Endothelial cell (in vitro differentiated cells): ENCODE measurements around the gene SMNDC1. TPM values are rescaled to one million over a fixed set of nuclear protein-coding genes. Genes with fewer than 3 reads are reported as not detected.

Experiments
- DNase-seq: peaks from one replicate; pipeline ENCODE4 v3.0.0; 2021; ENCODE audit warnings: low spot score
- H3K27ac Mint-ChIP-seq: one replicate; pipeline ENCODE4 v1.8.0; 2021; ENCODE audit warnings: mixed read lengths, inconsistent platforms; ENCODE audit not compliant: unreplicated experiment
- H3K27me3 Mint-ChIP-seq: one replicate; pipeline ENCODE4 v1.8.0; 2021; ENCODE audit warnings: mild to moderate bottlenecking, moderate library complexity, mixed read lengths, inconsistent platforms; ENCODE audit not compliant: unreplicated experiment
- H3K36me3 Mint-ChIP-seq: one replicate; pipeline ENCODE4 v1.8.0; 2021; ENCODE audit warnings: mild to moderate bottlenecking, low read depth, mixed read lengths, inconsistent platforms; ENCODE audit not compliant: unreplicated experiment
- H3K4me1 Mint-ChIP-seq: one replicate; pipeline ENCODE4 v1.8.0; 2021; ENCODE audit warnings: mild to moderate bottlenecking, mixed read lengths, inconsistent platforms; ENCODE audit not compliant: unreplicated experiment
- H3K4me3 Mint-ChIP-seq: one replicate; pipeline ENCODE4 v1.8.0; 2021; ENCODE audit warnings: mild to moderate bottlenecking, mixed read lengths, inconsistent platforms; ENCODE audit not compliant: unreplicated experiment
- H3K9me3 Mint-ChIP-seq: one replicate; pipeline ENCODE4 v1.8.0; 2021; ENCODE audit warnings: mixed read lengths, inconsistent platforms; ENCODE audit not compliant: unreplicated experiment
- total RNA-seq: library from RNA; stranded (reverse); fragmentation: NEBNext Ultra II Directional; extraction: Animal tissue kit (Norgen Biotek cat#: 25700); gene quantifications from one replicate; pipeline ENCODE4 v1.2.1, GENCODE V29; 2021; ENCODE audit not compliant: unreplicated experiment
- TF ChIP-seq, protein P1 (sequence below): fragments of 200-600 bp; sonication (generic); IDR thresholded peaks from one replicate; pipeline ENCODE4 v1.5.0; 2021; ENCODE audit warnings: antibody characterized with exemption; ENCODE audit not compliant: unreplicated experiment

The SMNDC1 gene
- total RNA-seq, 1 donor from 2014 or later: 35.4 TPM

DNA sequence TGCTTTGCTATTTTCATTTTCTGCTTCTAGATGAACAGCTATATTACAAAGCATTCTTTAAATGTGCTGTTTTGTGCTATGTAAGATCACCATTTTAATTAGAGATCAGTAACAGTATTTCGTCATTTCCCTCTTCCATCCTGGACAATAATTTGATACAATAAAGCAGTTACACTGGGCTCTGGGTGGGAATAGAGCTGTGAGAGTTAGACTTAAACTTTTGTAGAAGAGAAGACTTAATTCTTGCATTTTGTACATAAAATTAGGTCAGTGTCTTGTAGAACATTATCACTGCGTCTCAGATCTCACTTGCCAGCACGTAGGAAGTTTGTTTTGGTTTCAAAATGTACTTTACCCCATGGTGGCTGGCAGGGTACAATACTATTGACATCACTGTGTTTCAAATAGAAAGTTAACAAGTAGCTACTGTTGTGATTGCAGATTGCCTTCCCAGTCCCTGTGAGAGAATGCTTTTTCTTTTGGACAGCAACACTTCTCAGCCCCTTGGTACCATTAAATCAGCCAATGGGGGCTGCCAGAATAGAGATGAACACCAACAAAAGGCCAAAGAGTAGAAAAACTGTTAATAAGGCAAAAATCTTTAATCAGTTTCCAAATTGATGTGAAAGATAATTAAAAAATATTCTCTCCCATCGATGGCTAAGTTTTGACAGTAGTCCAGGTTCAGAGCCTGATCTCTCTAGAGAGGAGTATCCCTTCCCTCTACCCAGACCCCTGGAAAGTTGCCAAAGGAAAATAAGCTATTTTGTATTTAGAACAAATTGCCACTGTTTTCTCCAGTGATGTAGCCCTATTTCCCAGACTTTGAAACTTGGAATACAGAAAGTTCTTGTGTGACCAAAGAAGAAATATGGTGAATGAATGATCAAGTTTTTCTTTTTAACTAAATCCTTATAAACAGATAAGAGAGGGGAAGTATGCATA, 35.1 kb downstream of the SMNDC1 start:
- Mint-ChIP-seq H3K27ac (no peak overlapping the region), H3K4me1 (peaks cover 3% of the 10 kb centered on the region), H3K9me3 (no peaks in the 10 kb centered on the region), H3K36me3 (no peaks in the 10 kb centered on the region), H3K4me3 (no peak overlapping the region), H3K27me3 (no peaks in the 10 kb centered on the region)
- DNase-seq: no peak
- TF ChIP-seq, protein P1, sequence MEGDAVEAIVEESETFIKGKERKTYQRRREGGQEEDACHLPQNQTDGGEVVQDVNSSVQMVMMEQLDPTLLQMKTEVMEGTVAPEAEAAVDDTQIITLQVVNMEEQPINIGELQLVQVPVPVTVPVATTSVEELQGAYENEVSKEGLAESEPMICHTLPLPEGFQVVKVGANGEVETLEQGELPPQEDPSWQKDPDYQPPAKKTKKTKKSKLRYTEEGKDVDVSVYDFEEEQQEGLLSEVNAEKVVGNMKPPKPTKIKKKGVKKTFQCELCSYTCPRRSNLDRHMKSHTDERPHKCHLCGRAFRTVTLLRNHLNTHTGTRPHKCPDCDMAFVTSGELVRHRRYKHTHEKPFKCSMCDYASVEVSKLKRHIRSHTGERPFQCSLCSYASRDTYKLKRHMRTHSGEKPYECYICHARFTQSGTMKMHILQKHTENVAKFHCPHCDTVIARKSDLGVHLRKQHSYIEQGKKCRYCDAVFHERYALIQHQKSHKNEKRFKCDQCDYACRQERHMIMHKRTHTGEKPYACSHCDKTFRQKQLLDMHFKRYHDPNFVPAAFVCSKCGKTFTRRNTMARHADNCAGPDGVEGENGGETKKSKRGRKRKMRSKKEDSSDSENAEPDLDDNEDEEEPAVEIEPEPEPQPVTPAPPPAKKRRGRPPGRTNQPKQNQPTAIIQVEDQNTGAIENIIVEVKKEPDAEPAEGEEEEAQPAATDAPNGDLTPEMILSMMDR: no peak

DNA sequence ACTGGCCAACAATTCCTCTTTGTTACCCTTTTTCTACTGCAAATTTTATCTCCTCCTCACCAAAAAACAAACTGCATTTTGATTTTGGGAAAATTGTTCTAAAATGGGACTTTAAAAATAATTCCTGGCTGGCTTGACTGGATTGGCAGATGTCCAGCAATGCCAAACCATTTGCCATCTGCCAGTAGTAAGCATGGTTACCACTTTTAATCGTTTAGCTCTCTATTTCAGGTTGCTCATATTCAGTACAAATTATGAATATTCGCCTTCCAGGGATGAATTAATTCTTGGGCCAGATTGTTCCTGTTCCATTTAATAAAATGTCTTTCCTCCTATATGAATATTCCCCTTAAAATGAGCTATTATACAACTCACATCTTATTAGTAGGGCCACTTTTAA, 35.7 kb downstream of the SMNDC1 start:
- Mint-ChIP-seq H3K4me3 (no peak overlapping the region), H3K27me3 (no peaks in the 10 kb centered on the region), H3K4me1 (peaks cover 3% of the 10 kb centered on the region)

DNA sequence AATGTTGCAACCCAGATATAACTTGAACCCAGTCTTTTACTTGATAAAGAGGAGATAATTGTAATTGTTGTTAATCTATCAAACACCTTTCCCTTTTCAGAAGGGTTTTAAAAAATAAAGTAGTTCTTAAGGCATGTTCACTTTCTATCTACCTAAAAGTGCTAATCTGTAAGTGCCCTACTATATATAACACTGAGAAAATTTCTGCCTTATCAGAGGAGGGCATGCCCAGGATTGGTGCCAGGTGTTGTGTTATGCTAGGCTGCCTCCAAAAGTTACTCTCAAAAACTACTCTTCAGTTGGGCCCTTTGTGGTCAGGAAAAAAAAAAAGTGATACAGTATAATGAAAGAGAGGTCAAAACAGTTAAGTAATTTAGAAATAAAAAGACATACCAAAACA, 36.3 kb downstream of the SMNDC1 start:
- no peak overlapping the region for H3K27ac Mint-ChIP-seq
- TF ChIP-seq, protein P1: no peak
- no peaks in the 10 kb centered on the region for H3K9me3 Mint-ChIP-seq
- no peak overlapping the region for H3K4me3 Mint-ChIP-seq
- H3K27me3 Mint-ChIP-seq: no peaks in the 10 kb centered on the region
- H3K36me3 Mint-ChIP-seq: no peaks in the 10 kb centered on the region
- H3K4me1 Mint-ChIP-seq: peaks cover 3% of the 10 kb centered on the region
- DNase-seq: no peak

More for the DNA sequence above, 35.7 kb downstream of the SMNDC1 start:
- Mint-ChIP-seq H3K36me3 (no peaks in the 10 kb centered on the region), H3K27ac (no peak overlapping the region), H3K9me3 (no peaks in the 10 kb centered on the region)
- TF ChIP-seq, protein P1: no peak
- DNase-seq: no peak

DNA sequence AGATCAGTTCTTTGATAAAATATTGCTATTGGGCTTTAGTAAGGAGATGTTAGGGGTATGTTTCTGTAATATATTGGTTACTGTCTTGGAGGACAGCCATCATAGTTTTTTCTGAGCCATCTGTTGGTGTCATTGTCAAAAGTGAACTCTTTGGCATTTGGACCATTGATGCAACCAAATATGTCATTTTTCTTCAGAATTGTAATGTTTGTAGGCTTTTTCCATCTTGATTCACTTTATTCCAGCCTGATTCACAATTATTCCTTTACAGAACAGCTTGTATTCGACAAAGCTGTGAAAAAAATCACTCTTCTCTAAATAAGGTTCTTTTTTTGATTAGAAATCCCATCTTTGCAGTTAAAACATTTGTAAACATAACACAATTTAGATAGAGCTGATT, 37.4 kb downstream of the SMNDC1 start:
- Mint-ChIP-seq H3K27ac (no peak overlapping the region), H3K27me3 (no peaks in the 10 kb centered on the region), H3K4me1 (peaks cover 3% of the 10 kb centered on the region), H3K9me3 (no peaks in the 10 kb centered on the region), H3K36me3 (no peaks in the 10 kb centered on the region), H3K4me3 (no peak overlapping the region)
- TF ChIP-seq, protein P1: no peak
- no peak for DNase-seq

DNA sequence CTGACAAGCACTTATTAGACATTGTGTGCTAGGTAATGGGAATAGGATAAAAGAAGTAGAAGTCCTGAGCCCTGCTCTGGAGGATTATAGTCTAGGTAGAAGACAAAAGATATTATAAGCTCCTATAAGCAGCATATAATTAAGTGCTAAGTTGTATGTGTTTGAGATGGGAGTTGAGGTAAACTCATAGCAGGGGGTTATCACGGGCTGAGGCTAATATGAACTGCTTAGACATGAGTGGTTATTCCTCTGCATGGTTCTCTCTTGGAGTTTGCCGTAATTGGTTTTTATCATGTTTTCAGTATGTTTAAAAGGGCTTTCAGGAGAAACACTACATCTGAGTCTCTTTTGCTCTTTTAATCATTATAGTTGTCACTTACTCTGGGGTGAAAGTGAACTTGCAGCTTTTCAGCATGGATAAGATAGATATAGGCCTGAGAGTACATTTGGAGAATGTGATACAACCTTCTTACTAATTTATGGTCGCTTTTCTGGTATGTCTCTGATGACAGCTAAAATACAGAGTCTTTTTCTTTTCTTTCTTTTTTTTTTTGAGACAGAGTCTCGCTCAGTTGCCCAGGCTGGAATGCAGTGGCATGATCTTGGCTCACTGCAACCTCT, 39.0 kb downstream of the SMNDC1 start:
- TF ChIP-seq, protein P1: no peak
- Mint-ChIP-seq H3K27me3 (no peaks in the 10 kb centered on the region), H3K9me3 (no peaks in the 10 kb centered on the region), H3K4me1 (peaks cover 3% of the 10 kb centered on the region), H3K4me3 (no peak overlapping the region), H3K36me3 (no peaks in the 10 kb centered on the region), H3K27ac (no peak overlapping the region)
- no peak for DNase-seq
